Lower leg skin (tissue), 3 donors: ENCODE data around the gene FLNB.

ENCODE experiments used
- POLR2A ChIP-seq, 2 donors: fragments of 450-650 bp; IDR thresholded peaks; one replicate each; pipeline ENCODE4 v1.6.1; 2016 to 2017; ENCODE audit warnings: antibody characterized with exemption in 2 of 2, mild to moderate bottlenecking in 1 of 2, moderate library complexity in 1 of 2
- TF ChIP-seq, protein P1 (sequence below), 3 donors: fragments of 450-650 bp; IDR thresholded peaks; one replicate each; pipeline ENCODE4 v1.5.1; 2016; ENCODE audit warnings: antibody characterized with exemption in 3 of 3, mild to moderate bottlenecking in 3 of 3, moderate library complexity in 2 of 3

DNA sequence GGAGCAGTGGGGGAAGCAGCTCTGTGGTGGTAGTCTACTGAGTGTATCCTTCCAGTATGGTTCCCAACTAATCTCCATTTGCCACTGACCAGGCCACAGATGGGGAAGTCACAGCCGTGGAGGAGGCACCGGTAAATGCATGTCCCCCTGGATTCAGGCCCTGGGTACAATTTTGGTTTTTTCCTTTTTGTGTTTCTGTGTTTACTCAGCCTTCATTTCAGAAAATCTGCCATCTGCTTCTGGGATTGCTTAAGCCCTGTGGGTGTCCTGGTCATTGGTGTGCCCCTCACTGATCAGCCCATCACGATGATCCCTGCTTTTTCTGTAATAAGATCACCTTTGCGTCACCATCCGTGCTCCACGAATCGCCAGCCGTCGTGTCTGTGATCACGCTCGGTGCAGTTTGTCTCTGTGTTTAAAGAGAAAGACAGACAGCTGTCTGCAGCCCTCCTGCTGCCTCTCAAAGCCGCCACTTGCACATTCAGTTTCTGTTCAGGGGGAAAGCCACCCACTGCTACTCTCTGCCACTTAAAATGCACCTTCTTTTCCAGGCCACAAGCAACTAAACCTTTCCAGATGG, 133.6 kb downstream of the FLNB start:
- TF ChIP-seq, protein P1, sequence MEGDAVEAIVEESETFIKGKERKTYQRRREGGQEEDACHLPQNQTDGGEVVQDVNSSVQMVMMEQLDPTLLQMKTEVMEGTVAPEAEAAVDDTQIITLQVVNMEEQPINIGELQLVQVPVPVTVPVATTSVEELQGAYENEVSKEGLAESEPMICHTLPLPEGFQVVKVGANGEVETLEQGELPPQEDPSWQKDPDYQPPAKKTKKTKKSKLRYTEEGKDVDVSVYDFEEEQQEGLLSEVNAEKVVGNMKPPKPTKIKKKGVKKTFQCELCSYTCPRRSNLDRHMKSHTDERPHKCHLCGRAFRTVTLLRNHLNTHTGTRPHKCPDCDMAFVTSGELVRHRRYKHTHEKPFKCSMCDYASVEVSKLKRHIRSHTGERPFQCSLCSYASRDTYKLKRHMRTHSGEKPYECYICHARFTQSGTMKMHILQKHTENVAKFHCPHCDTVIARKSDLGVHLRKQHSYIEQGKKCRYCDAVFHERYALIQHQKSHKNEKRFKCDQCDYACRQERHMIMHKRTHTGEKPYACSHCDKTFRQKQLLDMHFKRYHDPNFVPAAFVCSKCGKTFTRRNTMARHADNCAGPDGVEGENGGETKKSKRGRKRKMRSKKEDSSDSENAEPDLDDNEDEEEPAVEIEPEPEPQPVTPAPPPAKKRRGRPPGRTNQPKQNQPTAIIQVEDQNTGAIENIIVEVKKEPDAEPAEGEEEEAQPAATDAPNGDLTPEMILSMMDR (IDR thresholded peaks at IDR 0.05), result no peak
- no peak for TF ChIP-seq POLR2A (IDR thresholded peaks at IDR 0.05)
